ENCODE results near the gene RAPGEF5. TPM values are rescaled to one million over a fixed set of nuclear protein-coding genes. Genes with fewer than 3 reads are reported as not detected.

RAPGEF5 gene
- total and polyA plus RNA-seq, 9 donors = 6.4 to 22.5 (median 10.4) TPM

GRCh38 chr7:22146961-22147512, 209.9 kb downstream of the RAPGEF5 start:
- Histone ChIP-seq H3K9me3 (no peaks in the 10 kb centered on the region), H3K27me3 (no peaks in the 10 kb centered on the region), H3K27ac (no peak overlapping the region), H3K36me3 (no peaks in the 10 kb centered on the region), H3K4me1 (ENCODE audit: insufficient read depth) (no peaks in the 10 kb centered on the region), H3K4me3 (peak overlapping the region; percentile 5)
- no peak for DNase-seq
- 29 to 38% (median 30%) methylated on average over 10 of the region's 10 CpGs for WGBS, 3 donors
- TF ChIP-seq CTCF (IDR thresholded peaks at IDR 0.05) (no peak), EP300 (IDR thresholded peaks at IDR 0.05) (no peak), POLR2A (IDR thresholded peaks at IDR 0.05) (no peak)
- intact Hi-C loops (cut with DNase I) = no loop called here

- Histone ChIP-seq H3K4me3 (no peak overlapping the region), H3K4me1 (ENCODE audit: insufficient read depth) (no peaks in the 10 kb centered on the region), H3K27me3 (no peaks in the 10 kb centered on the region), H3K36me3 (no peaks in the 10 kb centered on the region), H3K9me3 (no peaks in the 10 kb centered on the region), H3K27ac (no peak overlapping the region)
- no peak for TF ChIP-seq EP300 (IDR thresholded peaks at IDR 0.05)
- TF ChIP-seq POLR2A (IDR thresholded peaks at IDR 0.05) = no peak
- 85 to 86% (median 86%) methylated on average over 5 of the region's 5 CpGs for WGBS, 3 donors
- no peak for DNase-seq
- intact Hi-C loops (cut with DNase I) = no loop called here
Observed at GRCh38 chr7:22144950-22145349, 212.0 kb downstream of the RAPGEF5 start.

DNA sequence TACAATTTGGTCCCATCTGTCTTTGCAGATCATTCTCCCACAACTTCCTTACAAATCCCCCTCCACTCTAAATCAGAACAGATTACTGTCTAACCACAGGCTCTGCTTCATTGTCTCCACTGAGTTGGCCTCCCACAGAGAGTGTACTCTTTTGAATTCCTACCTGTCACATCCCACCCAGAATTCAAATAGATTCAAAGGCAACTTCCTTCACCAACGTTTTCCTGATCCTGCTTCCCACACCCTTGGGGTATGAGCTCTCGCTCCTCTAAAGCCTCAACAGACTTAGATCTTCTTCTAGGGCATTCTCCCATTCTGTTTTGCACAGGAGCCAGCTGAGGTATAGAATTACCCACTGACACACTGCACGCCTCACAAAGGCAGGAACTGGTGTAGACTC, 213.5 kb downstream of the RAPGEF5 start:
- Histone ChIP-seq H3K27me3 (no peaks in the 10 kb centered on the region), H3K4me3 (no peak overlapping the region), H3K36me3 (no peaks in the 10 kb centered on the region), H3K27ac (no peak overlapping the region), H3K9me3 (no peaks in the 10 kb centered on the region), H3K4me1 (ENCODE audit: insufficient read depth) (no peaks in the 10 kb centered on the region)
- no peak for DNase-seq
- TF ChIP-seq EP300 (IDR thresholded peaks at IDR 0.05) (no peak), POLR2A (IDR thresholded peaks at IDR 0.05) (no peak), CTCF (IDR thresholded peaks at IDR 0.05) (no peak)
- 83 to 85% (median 83%) methylated on average over 3 of the region's 3 CpGs for WGBS, 3 donors
- intact Hi-C loops (cut with DNase I) = no loop called here

- H3K4me1 ChIP-seq (ENCODE audit: insufficient read depth) = no peaks in the 10 kb centered on the region
- TF ChIP-seq EP300 (IDR thresholded peaks at IDR 0.05) (no peak), CTCF (IDR thresholded peaks at IDR 0.05) (no peak), POLR2A (IDR thresholded peaks at IDR 0.05) (no peak)
- no peaks in the 10 kb centered on the region for H3K36me3 ChIP-seq
- 34 to 51% (median 38%) methylated on average over 3 of the region's 3 CpGs for WGBS, 3 donors
- intact Hi-C loops (cut with DNase I) = no loop called here
- no peaks in the 10 kb centered on the region for H3K9me3 ChIP-seq
- DNase-seq = no peak
- no peak overlapping the region for H3K27ac ChIP-seq
- H3K27me3 ChIP-seq = no peaks in the 10 kb centered on the region
- no peak overlapping the region for H3K4me3 ChIP-seq
Observed at GRCh38 chr7:22142572-22142971, 214.4 kb downstream of the RAPGEF5 start.

- Histone ChIP-seq H3K27ac (no peak overlapping the region), H3K27me3 (no peaks in the 10 kb centered on the region), H3K4me1 (ENCODE audit: insufficient read depth) (no peaks in the 10 kb centered on the region), H3K4me3 (no peak overlapping the region), H3K36me3 (no peaks in the 10 kb centered on the region), H3K9me3 (no peaks in the 10 kb centered on the region)
- DNase-seq = no peak
- intact Hi-C loops (cut with DNase I) = no loop called here
- 93 to 98% (median 96%) methylated on average over 3 of the region's 3 CpGs for WGBS, 3 donors
- TF ChIP-seq POLR2A (IDR thresholded peaks at IDR 0.05) (no peak), CTCF (IDR thresholded peaks at IDR 0.05) (no peak), EP300 (IDR thresholded peaks at IDR 0.05) (no peak)
Observed at GRCh38 chr7:22141355-22141754, 215.6 kb downstream of the RAPGEF5 start.
